Vagina (tissue), 2 donors: ENCODE data around the gene SPEG. TPM values are rescaled to one million over a fixed set of nuclear protein-coding genes. Genes with fewer than 3 reads are reported as not detected.

Experiments
- DNase-seq, 2 donors: peaks; one replicate each; pipeline ENCODE4 v3.0.0-alpha.2; 2017; ENCODE audit errors: extremely low spot score in 2 of 2
- H3K27ac ChIP-seq: fragments of 200-600 bp; sonication (generic); one replicate; pipeline ENCODE4 v1.5.1; 2019
- H3K27me3 ChIP-seq: fragments of 200-600 bp; sonication (generic); one replicate; pipeline ENCODE4 v1.5.1; 2019
- H3K36me3 ChIP-seq, 2 donors: fragments of 200-600 bp; sonication (generic); one replicate each; pipeline ENCODE4 v1.5.1; 2017 to 2019
- H3K4me1 ChIP-seq: fragments of 200-600 bp; sonication (generic); one replicate; pipeline ENCODE4 v1.5.1; 2019
- H3K4me3 ChIP-seq, 2 donors: fragments of 200-600 bp; sonication (generic); 1 replicate in 1 of 2; 2 replicates in 1 of 2; pipeline ENCODE4 v1.5.1; 2016 to 2019
- H3K9me3 ChIP-seq: fragments of 200-600 bp; sonication (generic); one replicate; pipeline ENCODE4 v1.5.1; 2019
- CTCF ChIP-seq, 3 experiments: fragments of 450-650 bp in 2 of 3; fragments of 200-600 bp in 1 of 3; sonication (generic) in 1 of 3; IDR thresholded peaks; one replicate each; pipeline ENCODE4 v1.5.1; 2017 to 2019; ENCODE audit warnings: antibody characterized with exemption in 3 of 3, mild to moderate bottlenecking in 2 of 3, moderate library complexity in 2 of 3
- POLR2A ChIP-seq, 2 donors: fragments of 450-650 bp; IDR thresholded peaks; one replicate each; pipeline ENCODE4 v1.6.1; 2017; ENCODE audit warnings: antibody characterized with exemption in 2 of 2, mild to moderate bottlenecking in 2 of 2, moderate library complexity in 2 of 2
- POLR2AphosphoS5 ChIP-seq, 2 donors: sonication (generic); formaldehyde crosslinking; IDR thresholded peaks; one replicate each; pipeline ENCODE4 v1.9.0; 2017; ENCODE audit warnings: antibody characterized with exemption in 2 of 2, mild to moderate bottlenecking in 2 of 2, low read depth in 1 of 2; ENCODE audit not compliant: insufficient read depth in 1 of 2
- intact Hi-C: fragments of 100-400 bp; cut with DNase I; formaldehyde crosslinking; loops from one replicate; pipeline ENCODE4 v1.15.1; 2023
- total RNA-seq: library from RNA; depleted of rRNA; stranded (reverse); fragments of >200 nt; gene quantifications from one replicate; pipeline ENCODE4 v1.2.3, GENCODE V29; 2016

The SPEG gene
- total RNA-seq, 1 donor from 2014 or later: 28.2 TPM

GRCh38 chr2:219538504-219538951 lies 103.9 kb downstream of the SPEG start:
- Histone ChIP-seq H3K4me1 (peaks cover 35% of the 10 kb centered on the region), H3K9me3 (no peaks in the 10 kb centered on the region), H3K36me3 (peaks cover 0 to 22% of the 10 kb centered on the region in 2 donors), H3K4me3 (no peak overlapping the region), H3K27ac (peak overlapping the region; percentile 16), H3K27me3 (no peaks in the 10 kb centered on the region)
- intact Hi-C loops: no loop called here
- no peak for DNase-seq
- TF ChIP-seq CTCF (IDR thresholded peaks at IDR 0.05) (no peak), POLR2A (IDR thresholded peaks at IDR 0.05) (no peak), POLR2AphosphoS5 (IDR thresholded peaks at IDR 0.05; ENCODE audit: insufficient read depth in 1 of 2, low read depth in 1 of 2) (no peak)

GRCh38 chr2:219538956-219539788 lies 104.5 kb downstream of the SPEG start:
- peaks cover 0 to 22% of the 10 kb centered on the region in 2 donors for H3K36me3 ChIP-seq
- H3K27me3 ChIP-seq: no peaks in the 10 kb centered on the region
- TF ChIP-seq POLR2AphosphoS5 (IDR thresholded peaks at IDR 0.05; ENCODE audit: insufficient read depth in 1 of 2, low read depth in 1 of 2) (no peak), CTCF (IDR thresholded peaks at IDR 0.05) (no peak), POLR2A (IDR thresholded peaks at IDR 0.05) (no peak)
- H3K9me3 ChIP-seq: no peaks in the 10 kb centered on the region
- no peak overlapping the region for H3K27ac ChIP-seq
- no peak for DNase-seq
- H3K4me1 ChIP-seq: peaks cover 38% of the 10 kb centered on the region
- H3K4me3 ChIP-seq: no peak overlapping the region
- intact Hi-C loops: no loop called here

GRCh38 chr2:219539926-219540678 lies 105.5 kb downstream of the SPEG start:
- TF ChIP-seq CTCF (IDR thresholded peaks at IDR 0.05): no peak
- no peak for TF ChIP-seq POLR2A (IDR thresholded peaks at IDR 0.05)
- no peak for TF ChIP-seq POLR2AphosphoS5 (IDR thresholded peaks at IDR 0.05; ENCODE audit: insufficient read depth in 1 of 2, low read depth in 1 of 2)
- Histone ChIP-seq H3K27ac (no peak overlapping the region), H3K9me3 (no peaks in the 10 kb centered on the region), H3K4me1 (peaks cover 45% of the 10 kb centered on the region), H3K36me3 (peaks cover 0 to 22% of the 10 kb centered on the region in 2 donors), H3K4me3 (no peak overlapping the region), H3K27me3 (no peaks in the 10 kb centered on the region)
- intact Hi-C loops: loop anchor here (2.0 to 5.0 kb wide), 2 partner anchors 102 to 151 kb away; no protein-coding TSS in a partner anchor
- no peak for DNase-seq

- intact Hi-C loops: loop anchor here (2.0 to 5.0 kb wide), 2 partner anchors 101 to 150 kb away; no protein-coding TSS in a partner anchor
- TF ChIP-seq POLR2AphosphoS5 (IDR thresholded peaks at IDR 0.05; ENCODE audit: insufficient read depth in 1 of 2, low read depth in 1 of 2) (no peak), CTCF (IDR thresholded peaks at IDR 0.05) (no peak), POLR2A (IDR thresholded peaks at IDR 0.05) (no peak)
- Histone ChIP-seq H3K27ac (no peak overlapping the region), H3K4me3 (no peak overlapping the region), H3K36me3 (peaks cover 0 to 22% of the 10 kb centered on the region in 2 donors), H3K27me3 (no peaks in the 10 kb centered on the region), H3K4me1 (peaks cover 45% of the 10 kb centered on the region), H3K9me3 (no peaks in the 10 kb centered on the region)
- DNase-seq: no peak
These were observed 106.3 kb downstream of the SPEG start for GRCh38 chr2:219540784-219541504.
